HUES64 (cell line): ENCODE results near the gene SLC22A7.

ENCODE experiments used
- H3K27ac ChIP-seq: 2 replicates; pipeline ENCODE4 v1.7.0; 2013; ENCODE audit warnings: low read depth, low read length, inconsistent platforms
- H3K27me3 ChIP-seq: 2 replicates; pipeline ENCODE4 v1.6.1; 2013; ENCODE audit warnings: mild to moderate bottlenecking, low read length; ENCODE audit not compliant: insufficient read depth
- H3K36me3 ChIP-seq: 2 replicates; pipeline ENCODE4 v1.6.1; 2013; ENCODE audit warnings: mild to moderate bottlenecking, low read length; ENCODE audit not compliant: insufficient read depth
- H3K4me1 ChIP-seq: 2 replicates; pipeline ENCODE4 v1.6.1; 2013; ENCODE audit warnings: mild to moderate bottlenecking, low read length, moderate library complexity; ENCODE audit not compliant: insufficient read depth
- H3K4me3 ChIP-seq: 2 replicates; pipeline ENCODE4 v1.5.1; 2013; ENCODE audit warnings: mild to moderate bottlenecking, low read length, moderate library complexity
- H3K9ac ChIP-seq: 2 replicates; pipeline ENCODE4 v1.6.1; 2013; ENCODE audit warnings: mild to moderate bottlenecking, low read depth, low read length
- H3K9me3 ChIP-seq: 2 replicates; pipeline ENCODE4 v1.6.1; 2013; ENCODE audit warnings: low read depth, low read length; ENCODE audit not compliant: insufficient read depth
- WGBS: fragments of 150-250, 120-280 bp; methylation state at CpG from one replicate; pipeline ENCODE4 v1.1.7; 2013; ENCODE audit warnings: missing lambda C conversion rate; 5-methylcytosine and 5-hydroxymethylcytosine counted together

The SLC22A7 gene

DNA sequence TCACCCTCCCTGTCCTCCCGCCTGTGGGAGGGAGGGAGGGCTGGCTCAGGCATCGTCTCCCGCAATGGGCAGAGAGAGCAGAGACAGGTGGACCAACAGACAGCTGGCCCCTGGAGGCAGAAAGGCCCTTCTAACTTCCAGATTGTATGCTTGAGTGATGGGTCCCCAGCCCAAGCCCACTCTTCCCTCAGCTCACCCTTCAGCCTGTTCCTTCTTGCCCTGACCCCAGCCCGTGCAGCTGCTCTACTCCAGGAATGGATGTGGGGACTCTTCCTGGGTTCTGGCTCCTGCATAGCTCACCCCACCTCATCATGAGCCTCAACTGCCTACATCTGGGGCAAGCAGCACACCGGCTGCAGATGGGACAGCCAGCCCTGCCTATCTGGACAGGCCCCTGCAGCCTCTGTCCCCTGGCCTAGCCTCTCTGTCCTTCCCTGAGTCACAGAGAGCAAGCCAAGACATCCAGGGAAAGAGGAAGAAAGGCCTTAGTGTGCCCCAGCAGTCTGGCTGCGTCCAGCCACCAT lies 11.5 kb upstream of the SLC22A7 start:
- WGBS: 95% methylated on average over 6 of the region's 6 CpGs
- no peak overlapping the region for H3K9ac ChIP-seq

DNA sequence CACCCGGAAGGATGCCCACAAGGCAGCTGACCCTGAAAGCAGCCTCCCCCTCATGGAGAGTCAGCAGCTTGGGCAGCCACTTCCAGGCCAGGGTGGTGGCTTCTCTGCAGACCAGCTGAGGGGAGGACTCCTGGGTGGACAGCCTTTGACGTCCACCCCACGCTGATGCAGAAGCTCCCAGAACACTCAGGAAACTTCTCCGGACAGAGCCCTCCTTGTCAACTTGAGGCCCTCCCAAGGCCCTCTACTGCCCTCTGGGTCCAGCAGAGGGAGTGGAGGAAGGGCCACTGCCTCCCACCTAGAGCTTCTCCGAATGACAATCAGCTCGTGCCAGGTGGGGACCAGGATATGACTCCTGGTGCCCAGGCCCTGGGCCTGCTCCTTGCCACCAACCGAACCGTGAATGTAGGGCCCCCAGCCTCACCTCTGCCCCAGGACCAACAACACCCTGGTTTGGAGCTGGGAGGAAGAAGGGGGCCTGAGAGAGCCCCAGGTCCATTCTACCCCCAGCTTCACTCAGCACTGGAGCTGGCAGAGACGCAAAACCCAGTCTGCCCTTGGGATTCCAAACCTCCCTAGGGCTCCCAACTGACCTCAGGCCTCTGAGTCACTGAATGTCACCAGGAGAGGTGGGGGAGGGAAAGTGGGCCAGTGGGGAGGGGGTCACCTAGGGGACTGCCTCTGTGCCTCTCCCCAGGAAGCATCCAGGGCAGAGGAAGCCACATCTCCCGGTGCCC lies 10.9 kb upstream of the SLC22A7 start:
- peaks cover 21% of the 10 kb centered on the region for H3K27me3 ChIP-seq
- WGBS: 62% methylated on average over 10 of the region's 10 CpGs
- no peak overlapping the region for H3K27ac ChIP-seq
- no peaks in the 10 kb centered on the region for H3K9me3 ChIP-seq
- H3K36me3 ChIP-seq: no peaks in the 10 kb centered on the region
- no peak overlapping the region for H3K9ac ChIP-seq
- H3K4me1 ChIP-seq: no peaks in the 10 kb centered on the region
- no peak overlapping the region for H3K4me3 ChIP-seq

More for the DNA sequence above, 11.5 kb upstream of the SLC22A7 start:
- no peaks in the 10 kb centered on the region for H3K9me3 ChIP-seq
- no peak overlapping the region for H3K4me3 ChIP-seq
- H3K27me3 ChIP-seq: peaks cover 21% of the 10 kb centered on the region
- H3K4me1 ChIP-seq: no peaks in the 10 kb centered on the region
- H3K36me3 ChIP-seq: no peaks in the 10 kb centered on the region
- no peak overlapping the region for H3K27ac ChIP-seq

DNA sequence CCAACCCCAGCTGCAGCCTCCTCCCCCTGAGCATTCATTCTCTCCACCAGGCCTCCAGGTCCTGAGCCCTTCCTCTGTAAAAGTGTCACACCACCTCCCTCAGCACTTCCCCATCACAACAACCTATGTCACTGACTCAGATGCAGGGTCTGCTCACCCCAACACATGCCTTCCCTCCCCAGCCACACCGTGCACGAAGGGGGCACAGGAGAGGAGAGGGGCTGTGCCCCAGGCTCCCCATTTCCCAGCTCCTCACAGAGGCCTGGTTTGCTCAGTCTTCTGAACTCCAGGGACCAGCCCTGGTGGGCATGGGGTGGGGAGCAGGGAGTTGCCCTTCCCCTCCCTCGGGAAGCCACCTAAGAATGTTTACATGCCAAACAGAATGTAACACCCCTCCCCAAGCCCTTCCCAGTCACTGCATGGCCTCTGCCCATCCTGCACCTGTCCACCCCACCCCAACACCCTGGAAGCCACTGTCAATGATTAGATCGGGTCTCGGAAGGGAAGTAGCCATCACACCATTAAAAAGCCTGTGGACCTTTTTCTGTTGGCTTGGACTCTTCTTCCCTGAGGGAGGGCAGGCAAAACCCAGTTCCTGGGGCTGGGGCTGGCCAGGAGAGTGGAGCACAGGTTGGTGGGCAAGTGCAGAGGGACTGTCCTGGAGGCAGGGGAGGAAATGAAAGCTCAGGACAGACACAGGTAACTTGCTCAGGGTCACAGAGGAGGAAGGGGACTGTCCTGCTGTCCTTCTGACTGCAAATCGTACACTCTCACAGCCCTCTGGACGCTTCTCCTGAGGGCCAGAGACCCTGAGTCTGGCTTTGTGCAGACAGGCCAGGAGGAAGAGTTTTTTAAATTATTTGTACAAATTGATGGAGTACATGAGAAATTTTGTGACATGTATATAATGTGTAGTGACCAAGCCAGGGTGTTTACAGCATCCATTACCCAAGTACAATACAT lies 10.1 kb upstream of the SLC22A7 start:
- WGBS: 82% methylated on average over 7 of the region's 7 CpGs
- H3K27me3 ChIP-seq: peaks cover 21% of the 10 kb centered on the region

DNA sequence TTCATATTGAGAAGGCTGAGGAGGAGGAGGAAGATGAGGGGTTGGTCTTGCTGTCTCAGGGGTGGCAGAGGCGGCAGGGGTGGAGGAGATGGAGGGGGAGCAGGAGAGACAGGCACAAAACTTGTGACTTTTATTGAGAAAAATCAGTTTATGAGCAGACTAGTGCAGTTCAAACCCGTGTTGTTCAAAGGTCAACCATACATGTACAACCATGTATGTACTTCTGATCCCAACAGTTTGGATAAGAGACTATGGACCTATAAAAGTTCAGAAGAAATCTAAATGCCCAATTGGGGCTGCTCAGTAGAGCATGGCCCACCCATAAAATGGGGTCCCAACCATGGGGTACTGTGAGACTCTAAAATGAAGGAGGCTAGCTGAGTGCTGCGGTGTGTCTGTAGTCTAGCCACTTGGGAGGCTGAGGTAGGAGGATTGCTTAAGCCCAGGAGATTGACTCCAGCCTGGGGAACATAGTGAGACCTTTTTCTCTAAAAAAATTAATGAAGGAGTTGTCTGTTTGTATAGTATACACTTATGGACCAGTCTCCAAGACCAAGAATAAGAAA lies 7.6 kb upstream of the SLC22A7 start:
- WGBS: 92% methylated on average over 3 of the region's 3 CpGs
- Histone ChIP-seq H3K27ac (no peak overlapping the region), H3K36me3 (no peaks in the 10 kb centered on the region), H3K9ac (no peak overlapping the region), H3K27me3 (peaks cover 7% of the 10 kb centered on the region; the same call in 1 of the 2 replicates), H3K4me3 (no peak overlapping the region), H3K4me1 (no peaks in the 10 kb centered on the region), H3K9me3 (no peaks in the 10 kb centered on the region)

More for the DNA sequence above, 10.1 kb upstream of the SLC22A7 start:
- H3K9me3 ChIP-seq: no peaks in the 10 kb centered on the region
- H3K4me3 ChIP-seq: no peak overlapping the region
- H3K9ac ChIP-seq: no peak overlapping the region
- no peak overlapping the region for H3K27ac ChIP-seq
- H3K4me1 ChIP-seq: no peaks in the 10 kb centered on the region
- H3K36me3 ChIP-seq: no peaks in the 10 kb centered on the region

DNA sequence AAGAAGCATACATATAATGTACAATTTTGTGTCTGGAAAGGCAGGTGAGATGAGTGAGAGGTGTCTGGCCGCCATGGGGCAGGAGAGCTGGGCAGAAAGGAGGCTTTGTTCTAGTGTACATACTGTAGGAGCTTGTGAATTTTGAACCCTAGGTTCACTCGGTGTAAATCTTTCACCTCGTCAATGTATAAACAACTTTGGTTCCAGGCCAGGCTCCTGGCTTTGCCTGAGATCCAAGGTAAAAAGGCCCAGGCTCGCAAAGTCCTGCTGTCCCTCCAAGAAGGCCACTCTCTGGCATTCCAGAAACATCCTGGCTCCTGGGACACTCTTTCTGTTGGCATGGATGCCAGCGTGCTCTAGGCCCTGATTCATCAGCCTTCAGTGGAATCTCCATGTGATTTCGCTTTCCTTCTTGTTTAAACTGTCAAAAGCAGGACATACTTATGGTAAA lies 7.1 kb upstream of the SLC22A7 start:
- Histone ChIP-seq H3K36me3 (no peaks in the 10 kb centered on the region), H3K4me3 (no peak overlapping the region), H3K9ac (no peak overlapping the region), H3K27me3 (peaks cover 2% of the 10 kb centered on the region; the same call in 1 of the 2 replicates), H3K9me3 (no peaks in the 10 kb centered on the region), H3K27ac (no peak overlapping the region), H3K4me1 (no peaks in the 10 kb centered on the region)
- WGBS: 92% methylated on average over 6 of the region's 6 CpGs

DNA sequence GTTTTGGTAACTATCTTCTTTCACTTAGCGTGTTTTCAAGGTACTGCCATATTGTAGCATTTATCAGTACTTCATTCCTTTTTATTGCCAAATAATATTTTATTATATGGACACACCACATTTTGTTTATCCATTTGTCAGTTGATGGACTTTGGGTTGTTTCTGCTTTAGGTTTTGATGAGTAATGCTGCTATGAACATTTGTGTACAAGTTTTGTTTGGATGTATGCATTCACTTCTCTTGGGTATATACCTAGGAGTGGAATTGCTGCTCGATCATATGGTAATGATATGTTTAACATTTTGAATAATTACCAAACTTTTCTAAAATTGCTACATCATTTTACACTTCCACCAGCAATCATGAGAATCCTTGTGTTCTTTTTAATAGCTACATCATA lies 6.4 kb upstream of the SLC22A7 start:
- H3K36me3 ChIP-seq: no peaks in the 10 kb centered on the region
- H3K4me3 ChIP-seq: no peak overlapping the region
- no peaks in the 10 kb centered on the region for H3K27me3 ChIP-seq
- H3K27ac ChIP-seq: no peak overlapping the region
- H3K4me1 ChIP-seq: 0 out of 2 replicates have a peak, but pooled peaks cover under 1% of the 10 kb centered on the region
- no peak overlapping the region for H3K9ac ChIP-seq
- no CpG with 5 or more reads among the region's 2 CpGs for WGBS
- no peaks in the 10 kb centered on the region for H3K9me3 ChIP-seq

DNA sequence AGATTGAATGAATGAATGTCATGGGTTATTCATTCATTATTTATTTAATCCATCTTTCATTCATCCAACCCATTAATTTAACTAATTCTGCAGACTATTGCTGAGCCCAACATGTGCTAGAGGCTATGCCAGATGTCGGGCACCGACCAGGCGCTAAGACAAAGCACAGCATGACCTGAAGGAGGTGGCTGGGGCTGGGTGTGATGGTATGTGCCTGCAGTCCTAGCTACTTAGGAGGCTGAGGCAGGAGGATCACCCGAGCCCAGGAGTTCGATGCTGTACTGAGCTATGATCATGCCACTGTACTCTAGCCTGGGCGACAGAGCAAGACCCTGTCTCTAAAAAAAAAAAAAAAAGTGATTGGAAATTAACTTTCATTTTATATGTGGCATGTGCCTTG lies 5.7 kb upstream of the SLC22A7 start:
- H3K27me3 ChIP-seq: no peaks in the 10 kb centered on the region
- 0 out of 2 replicates have a peak, but pooled peaks cover 3% of the 10 kb centered on the region for H3K4me1 ChIP-seq
- H3K36me3 ChIP-seq: no peaks in the 10 kb centered on the region
- no peak overlapping the region for H3K9ac ChIP-seq
- H3K4me3 ChIP-seq: no peak overlapping the region
- H3K27ac ChIP-seq: no peak overlapping the region
- no peaks in the 10 kb centered on the region for H3K9me3 ChIP-seq
- WGBS: 87% methylated on average over 6 of the region's 6 CpGs

DNA sequence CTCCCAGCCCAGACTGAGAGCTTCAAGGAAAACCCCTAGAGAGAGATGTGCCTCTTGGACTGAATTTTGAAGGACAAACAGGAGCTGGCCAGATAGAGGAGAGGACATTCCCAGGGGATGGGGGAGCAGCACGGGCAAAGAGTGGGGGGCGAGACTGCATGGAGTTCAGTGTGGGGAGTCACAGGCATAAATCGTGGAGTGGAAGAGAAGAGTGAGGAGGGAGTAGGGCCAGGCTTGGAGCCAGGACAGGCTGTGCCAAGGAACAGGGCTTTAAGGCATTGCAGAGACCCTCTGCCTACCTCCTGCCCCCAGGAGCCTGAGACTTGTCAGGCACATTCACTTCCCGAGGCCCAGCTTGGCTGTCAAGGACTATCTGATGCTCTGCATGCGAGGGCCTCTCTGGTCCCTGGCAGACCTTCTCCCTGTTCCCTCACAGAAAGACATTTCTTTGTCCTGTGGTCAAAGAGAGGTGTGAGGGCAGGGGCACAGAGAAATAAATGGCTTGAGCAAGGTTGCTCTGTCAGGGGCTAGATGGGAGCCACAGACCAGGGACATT lies 5.2 kb upstream of the SLC22A7 start:
- Histone ChIP-seq H3K9me3 (no peaks in the 10 kb centered on the region), H3K27ac (no peak overlapping the region), H3K9ac (no peak overlapping the region), H3K4me3 (no peak overlapping the region), H3K27me3 (no peaks in the 10 kb centered on the region), H3K36me3 (no peaks in the 10 kb centered on the region), H3K4me1 (0 out of 2 replicates have a peak, but pooled peaks cover 3% of the 10 kb centered on the region)
- 93% methylated on average over 5 of the region's 5 CpGs for WGBS

DNA sequence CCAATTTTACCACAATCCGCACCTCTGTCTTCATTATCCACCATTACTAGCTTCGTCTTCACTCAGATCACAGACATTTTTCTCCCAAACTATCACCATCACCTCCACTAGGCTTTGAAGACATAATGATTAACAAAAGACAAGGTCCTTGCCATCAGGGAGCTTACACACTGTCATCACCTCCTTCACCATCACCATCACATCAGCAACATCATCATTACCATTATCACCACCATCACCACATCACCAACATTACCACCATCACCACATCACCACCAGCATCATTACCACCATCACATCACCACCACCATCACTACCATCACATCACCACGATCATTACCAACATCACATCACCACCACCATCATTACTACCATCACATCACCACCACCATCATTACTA lies 4.4 kb upstream of the SLC22A7 start:
- 93% methylated on average over 3 of the region's 3 CpGs for whole genome bisulfite sequencing
- H3K4me1 ChIP-seq: 0 out of 2 replicates have a peak, but pooled peaks cover 3% of the 10 kb centered on the region
- H3K36me3 ChIP-seq: no peaks in the 10 kb centered on the region
- H3K9me3 ChIP-seq: no peaks in the 10 kb centered on the region
- H3K27me3 ChIP-seq: no peaks in the 10 kb centered on the region
- no peak overlapping the region for H3K9ac ChIP-seq
- H3K4me3 ChIP-seq: no peak overlapping the region
- no peak overlapping the region for H3K27ac ChIP-seq

DNA sequence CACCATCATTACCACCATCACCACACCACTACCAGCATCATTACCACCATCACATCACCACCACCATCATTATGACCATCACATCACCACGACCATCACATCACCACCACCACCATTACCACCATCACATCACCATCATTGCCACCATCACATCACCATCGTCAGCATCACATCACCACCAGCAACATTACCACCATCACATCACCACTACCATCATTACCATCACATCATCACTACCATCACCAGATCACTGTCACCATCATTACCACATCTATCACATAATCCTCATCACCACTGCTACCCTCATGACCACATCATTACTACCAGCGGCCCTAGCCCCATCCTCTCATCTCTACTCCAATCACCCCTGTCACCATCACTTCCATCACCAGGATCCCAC lies 3.5 kb upstream of the SLC22A7 start:
- Histone ChIP-seq H3K27me3 (no peaks in the 10 kb centered on the region), H3K36me3 (no peaks in the 10 kb centered on the region), H3K9me3 (no peaks in the 10 kb centered on the region), H3K9ac (no peak overlapping the region), H3K27ac (no peak overlapping the region), H3K4me1 (0 out of 2 replicates have a peak, but pooled peaks cover 3% of the 10 kb centered on the region), H3K4me3 (no peak overlapping the region)
- WGBS: 84% methylated on average over 3 of the region's 3 CpGs
